NCI-H774 (cell line): ENCODE results near the gene CNDP1.
"Not testable (repeated sequence)": the region's sequence is repeated elsewhere in the genome, so short reads cannot be mapped to it uniquely, and the experiment has no call there.

Experiments used
- DNase-seq: peaks from one replicate; lab custom pipeline; 2025; lab: John Stamatoyannopoulos, UW

CNDP1 gene

DNA sequence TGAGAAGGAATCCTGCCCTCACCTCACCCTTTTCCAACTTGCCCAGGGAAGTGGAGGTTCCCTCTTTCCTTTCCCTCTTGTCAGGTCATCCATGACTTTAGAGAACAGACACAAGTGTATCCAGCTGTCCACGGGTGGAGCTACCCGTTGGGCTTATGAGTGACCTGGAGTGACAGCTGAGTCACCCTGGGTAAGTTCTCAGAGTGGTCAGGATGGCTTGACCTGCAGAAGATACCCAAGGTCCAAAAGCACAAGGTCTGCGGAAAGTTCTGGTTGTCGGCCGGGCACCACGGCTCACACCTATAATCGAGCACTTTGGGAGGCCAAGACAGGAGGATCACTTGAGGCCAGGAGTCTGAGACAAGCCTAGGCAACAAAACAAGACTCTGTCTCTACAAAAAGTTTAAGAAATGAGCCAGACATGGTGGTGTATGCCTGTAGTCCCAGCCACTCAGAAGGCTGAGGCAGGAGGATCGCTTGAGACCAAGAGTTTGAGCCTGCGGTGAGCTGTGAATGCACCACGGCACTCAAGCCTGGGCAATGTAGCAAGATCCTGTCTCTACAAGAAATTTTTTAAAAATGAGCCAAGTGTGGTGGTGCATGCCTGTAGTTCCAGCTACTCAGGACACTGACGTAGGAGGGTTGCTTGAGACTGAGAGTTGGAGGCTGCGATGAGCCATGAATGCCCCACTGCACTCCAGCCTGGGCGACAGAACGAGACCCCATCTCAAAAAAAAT is 14.0 kb upstream of the CNDP1 start:
- DNase-seq, result no peak

DNA sequence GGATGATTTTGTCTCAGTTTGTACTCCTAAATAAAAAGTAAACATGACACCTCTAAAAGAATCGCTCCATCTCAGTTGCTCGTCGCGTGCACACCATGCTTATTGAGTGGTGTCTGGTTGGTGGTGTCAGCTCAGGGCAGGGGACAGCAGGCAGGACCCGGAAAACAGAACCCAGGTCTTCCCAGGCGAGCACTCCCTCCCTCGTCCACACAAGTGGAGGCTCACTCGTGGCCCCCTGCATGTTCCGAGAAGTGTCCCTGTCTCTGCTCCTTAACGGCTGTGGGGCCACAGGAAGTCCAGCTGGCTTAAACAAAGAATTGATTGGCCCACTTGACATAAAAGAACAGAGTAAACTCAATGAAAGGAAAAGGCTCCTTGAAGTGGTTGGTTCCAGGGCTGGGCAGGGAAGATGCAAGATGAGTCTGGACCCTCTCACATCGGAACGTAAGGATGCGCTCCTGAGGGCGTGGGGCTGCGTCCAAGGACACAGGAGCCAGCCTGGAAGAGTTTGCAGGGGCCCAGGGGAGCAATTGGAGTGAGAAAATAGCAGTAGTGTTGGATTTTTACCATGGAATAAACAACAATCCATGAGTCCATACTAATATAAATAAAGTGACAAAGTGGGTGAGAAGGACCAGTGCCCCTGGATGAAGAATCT is 13.1 kb upstream of the CNDP1 start:
- DNase-seq, result no peak

DNA sequence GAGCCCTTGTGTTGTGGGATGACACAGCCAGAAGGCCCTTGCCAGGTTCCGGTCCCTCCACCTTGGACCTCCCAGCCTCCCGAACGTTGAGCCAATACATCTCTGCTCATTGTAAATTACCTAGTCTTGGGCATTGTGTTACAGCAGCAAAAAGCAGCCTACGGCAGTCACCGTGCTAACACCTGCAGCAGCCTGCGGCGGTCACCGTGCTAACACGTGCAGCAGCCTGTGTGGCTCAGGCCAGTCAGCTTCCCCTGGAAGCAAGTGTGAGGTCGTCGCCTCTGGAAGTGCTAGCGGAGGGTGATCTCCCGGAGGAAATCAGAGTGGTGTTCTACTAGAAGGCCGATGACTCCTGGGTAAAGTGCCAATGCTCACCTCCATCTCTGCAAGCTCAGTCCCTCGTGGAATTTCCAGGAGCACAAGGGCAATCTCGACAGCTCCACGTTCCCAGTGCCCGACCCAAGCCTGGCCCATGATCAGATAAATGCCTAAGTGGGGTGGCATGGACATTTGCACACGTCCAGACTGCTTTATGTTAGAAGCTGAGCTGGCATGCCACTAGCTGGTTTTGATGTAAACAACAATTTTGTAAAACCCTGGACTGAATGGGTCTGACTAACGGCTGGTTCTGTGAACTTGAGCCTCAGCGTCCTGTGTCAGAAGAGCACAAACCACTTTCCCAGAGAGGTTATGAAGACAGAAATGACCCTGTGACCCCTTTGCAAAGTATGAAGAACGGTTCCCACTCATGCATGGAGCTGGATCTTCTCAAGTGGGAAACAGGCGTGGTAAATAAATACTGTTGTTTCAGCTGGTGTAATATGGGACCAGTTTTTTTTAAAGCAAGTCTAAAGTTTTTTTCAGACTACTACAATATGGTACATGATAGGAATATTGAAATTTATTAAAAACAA is 11.4 kb upstream of the CNDP1 start:
- DNase-seq, result peak; percentile 2

DNA sequence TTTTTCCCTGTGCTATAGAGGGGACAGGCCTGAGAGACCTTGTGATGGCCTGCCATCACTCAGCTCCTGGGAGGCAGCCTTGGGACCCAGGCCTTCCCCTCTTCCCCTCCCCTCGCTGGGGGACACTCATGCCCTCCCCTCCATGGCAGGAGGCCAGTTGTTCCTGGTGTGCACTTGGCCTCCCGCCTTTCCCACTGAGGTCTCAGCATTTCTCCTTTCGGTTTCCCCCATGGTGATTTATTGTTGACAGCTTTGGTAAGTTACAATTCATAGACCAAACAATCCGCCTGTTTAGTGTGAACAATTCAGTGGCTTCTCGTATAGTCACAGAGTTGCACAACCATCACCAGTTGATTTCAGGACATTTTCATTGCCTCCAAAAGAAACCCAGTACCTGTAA is 10.2 kb upstream of the CNDP1 start:
- peak; percentile 7 for DNase-seq

DNA sequence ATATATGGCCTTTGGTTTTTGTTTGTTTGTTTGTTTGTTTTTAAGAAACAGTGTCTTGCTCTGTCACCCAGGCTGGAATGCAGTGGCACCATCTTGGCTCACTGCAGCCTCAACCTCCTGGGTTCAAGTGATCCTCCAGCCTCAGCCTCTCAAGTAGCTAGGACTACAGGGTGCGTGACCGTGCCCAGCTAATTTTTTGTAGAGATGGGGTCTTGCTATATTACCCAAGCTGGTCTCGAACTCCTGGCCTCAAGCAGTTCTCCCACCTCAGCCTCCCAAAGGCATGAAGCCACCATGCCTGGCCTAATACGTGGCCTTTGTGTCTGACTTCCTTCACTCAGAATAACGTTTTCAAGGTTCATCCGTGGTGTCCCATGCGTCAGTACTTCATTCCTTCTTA is 9.4 kb upstream of the CNDP1 start:
- not testable (repeated sequence) for DNase-seq

DNA sequence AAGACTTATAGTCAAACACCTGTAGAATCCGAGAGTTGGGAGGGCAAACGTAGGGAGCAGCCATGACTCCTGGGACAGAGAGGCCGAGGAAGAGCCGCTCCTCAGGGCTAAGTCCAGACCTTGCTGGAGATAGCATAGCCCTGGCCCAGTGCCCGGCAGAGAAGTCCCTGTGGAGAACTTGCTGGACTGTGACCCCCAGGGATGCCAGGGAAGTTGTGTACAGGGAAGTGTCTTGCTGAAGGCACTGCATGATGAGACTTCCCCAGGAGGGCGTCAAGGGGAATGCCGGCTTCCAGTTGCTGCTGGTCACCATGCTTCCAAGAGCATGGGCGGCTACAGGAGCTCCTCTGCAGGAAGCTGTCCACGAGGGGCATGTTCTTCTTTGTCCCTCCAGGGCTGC is 8.6 kb upstream of the CNDP1 start:
- DNase-seq, result no peak

DNA sequence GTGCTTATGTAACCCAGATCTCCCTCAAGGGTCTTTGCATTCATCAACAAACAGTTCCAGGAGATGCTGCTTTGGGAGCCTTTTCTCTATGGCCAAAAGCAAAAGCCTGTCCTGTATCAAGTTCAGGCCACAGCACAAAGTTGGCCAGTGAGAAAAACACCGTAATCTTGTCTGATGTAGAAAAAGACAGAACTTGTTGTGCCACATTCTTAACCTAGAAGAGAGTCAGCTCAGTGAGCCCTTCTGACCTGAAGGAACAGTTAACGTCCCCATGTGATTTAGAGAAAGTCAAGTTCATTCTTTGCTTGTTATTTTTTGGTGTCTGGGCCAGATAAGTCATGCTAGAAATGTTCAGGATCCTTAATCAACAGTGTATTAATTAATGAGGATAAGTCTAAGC is 7.8 kb upstream of the CNDP1 start:
- DNase-seq, result no peak

DNA sequence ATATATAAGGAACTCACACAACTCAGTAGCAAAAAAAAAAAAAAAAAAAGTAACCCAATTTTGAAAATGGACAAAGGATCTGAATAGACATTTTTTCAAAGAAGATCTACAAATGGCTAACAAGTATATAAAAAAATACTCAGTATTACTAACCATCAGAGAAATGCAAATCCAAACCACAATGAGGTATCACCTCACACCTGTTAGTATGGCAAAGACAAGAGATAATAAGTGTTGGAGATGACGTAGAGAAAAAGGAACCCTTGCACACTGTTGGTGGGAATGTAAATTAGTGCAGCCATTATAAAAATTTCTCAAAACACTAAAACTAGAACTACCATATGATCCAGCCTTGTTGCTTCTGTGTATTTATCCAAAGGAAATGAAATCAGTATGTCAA is 5.8 kb upstream of the CNDP1 start:
- DNase-seq, result no peak

DNA sequence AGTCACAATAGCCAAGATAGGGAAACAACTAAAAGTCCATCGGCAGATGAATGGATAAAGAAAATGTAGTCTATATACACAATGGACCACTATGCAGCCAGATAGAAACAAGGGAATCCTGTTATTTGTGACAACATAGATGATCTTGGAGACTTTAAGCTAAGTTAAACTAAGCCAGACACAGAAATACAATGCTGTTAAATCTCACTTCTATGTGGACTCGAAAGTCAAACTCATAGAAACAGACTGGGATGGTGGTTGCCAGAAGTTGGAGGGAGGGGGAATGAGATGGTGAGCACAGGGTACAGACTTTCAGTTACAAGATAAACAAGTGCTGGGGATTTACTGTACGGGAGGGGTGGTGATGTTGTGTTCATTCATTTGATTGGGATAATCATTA is 5.4 kb upstream of the CNDP1 start:
- DNase-seq, result no peak

DNA sequence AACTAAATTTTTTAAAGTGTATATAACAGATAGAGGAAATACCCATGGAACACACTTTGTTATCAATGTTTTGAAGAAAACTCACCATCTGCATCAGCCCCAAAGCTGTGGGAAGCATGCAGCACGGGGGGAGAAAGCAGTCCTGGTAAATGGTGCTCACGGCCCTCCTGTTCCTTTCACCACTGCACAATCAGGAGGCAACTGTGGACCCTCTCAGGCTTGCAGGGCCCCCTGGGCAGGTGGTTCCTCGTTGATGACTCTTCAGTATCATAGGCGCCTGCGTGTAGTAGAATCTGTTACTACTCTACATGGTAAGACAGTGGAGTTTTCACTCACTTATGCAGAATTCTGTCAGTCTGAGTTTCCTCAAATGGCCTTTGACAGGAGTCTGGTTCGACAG is 4.9 kb upstream of the CNDP1 start:
- DNase-seq, result no peak

DNA sequence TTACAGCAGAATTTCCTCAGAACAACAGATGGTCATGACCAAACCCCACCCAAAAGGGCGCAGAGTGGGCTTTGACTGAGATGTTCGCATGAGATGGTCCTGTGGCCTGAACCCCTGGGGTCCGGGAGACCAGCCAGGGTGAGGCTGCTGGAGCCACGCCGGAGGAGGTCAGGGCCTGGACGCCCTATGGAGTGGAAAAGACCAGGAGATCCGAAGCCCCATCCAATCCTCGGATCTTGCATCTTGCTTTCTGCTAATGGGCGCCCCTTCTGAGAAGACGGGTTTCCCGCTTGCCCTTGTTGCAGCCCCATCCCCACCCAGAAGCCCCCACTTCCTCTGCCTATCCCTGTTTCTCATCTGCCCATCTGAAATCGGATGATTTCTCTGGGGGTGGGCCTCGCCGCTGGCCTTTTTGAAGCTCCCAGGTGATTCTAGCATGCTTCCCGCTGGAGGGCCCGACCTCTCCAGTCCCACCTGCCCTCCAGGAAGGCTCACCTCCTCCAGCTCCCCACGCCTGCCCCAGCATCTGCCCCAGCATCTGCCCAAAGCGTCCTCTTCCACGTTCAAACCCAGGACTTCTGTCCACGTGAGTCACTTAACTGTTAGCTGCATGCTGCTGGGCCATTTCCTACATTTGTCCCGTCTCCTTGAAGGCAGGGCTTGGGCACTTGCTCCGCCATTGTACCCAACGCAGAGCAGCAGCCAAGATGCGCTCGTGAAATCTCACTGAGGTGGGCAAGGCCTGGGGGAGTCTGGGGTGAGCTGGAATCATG is 4.3 kb upstream of the CNDP1 start:
- no peak for DNase-seq

DNA sequence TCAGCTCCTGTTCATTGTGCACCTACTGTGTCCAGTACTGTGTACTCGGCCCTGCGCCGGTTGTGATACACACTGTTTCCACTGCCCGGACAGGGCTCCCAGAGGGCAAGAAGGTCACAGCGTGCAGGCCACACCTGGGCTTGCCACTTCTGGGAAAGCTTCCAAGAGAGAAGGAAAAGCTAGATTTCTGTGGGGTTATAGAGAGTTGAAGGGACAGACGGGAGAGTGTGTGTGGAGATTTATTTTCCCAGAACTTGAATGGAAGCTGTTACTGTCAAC is 3.8 kb upstream of the CNDP1 start:
- no peak for DNase-seq

DNA sequence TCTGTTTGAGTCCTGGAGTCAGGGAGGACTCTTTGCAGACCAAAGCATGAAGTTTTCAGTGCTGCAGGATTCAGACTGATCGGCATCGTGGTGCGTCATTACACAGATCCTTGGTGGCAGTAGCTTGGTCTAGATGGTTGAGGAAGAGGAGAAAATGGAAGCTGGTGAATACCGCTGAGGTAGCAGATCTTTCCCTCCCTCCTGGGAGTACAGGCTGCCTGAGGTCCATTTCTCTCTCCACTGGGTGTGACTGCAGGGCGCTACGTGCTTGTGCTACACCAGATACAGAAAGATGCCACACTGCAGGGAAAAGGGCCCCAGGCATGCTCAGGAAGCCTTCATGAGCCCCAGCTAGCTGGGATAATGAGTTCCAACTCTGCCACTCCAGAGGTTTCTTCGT is 3.3 kb upstream of the CNDP1 start:
- DNase-seq, result no peak

DNA sequence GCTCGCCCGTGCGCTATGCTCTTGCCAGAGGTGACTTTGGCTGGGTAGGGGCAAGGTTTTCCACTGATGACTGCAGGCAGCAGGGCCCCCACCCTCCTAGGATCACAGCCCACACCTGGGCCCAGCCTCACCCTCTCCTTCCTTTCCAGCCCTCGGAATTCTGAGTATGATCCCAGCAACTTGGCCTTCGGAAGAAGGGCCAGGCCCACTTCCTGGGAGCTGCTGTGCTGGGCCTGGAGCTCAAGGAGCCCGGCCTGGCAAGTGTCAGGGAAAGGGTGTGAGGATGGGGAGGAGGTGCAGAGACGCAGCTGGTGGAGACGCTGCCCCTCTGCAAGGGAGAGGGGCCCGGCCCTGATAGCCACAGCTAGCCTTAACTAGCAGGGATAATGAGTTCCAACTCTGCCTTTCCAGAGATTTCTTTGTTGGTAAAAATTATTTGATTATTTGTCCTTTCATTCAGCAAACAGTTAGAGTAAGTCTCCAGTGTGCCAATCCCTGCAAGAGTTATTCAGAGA is 1.7 kb upstream of the CNDP1 start:
- DNase-seq, result no peak

DNA sequence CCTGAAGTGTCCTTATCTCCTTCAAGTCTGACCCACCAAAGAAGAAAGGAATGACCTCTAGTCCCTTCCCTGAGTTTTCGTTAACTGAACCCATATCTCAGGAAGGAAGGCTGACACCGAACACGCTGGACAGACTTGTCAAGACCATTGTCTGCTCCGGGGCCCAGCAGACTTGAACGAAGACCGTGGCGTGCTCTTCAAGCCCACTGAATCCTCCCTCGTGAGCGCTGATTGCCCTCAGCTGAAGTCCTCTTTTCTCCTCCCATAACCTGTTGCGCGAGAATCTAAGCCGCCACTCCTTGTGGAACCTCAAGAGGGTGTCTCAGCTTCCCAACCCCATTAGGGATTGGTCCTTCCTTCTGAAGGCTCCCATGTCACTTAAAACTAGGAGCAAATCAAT is 634 bp upstream of the CNDP1 start:
- no peak for DNase-seq

DNA sequence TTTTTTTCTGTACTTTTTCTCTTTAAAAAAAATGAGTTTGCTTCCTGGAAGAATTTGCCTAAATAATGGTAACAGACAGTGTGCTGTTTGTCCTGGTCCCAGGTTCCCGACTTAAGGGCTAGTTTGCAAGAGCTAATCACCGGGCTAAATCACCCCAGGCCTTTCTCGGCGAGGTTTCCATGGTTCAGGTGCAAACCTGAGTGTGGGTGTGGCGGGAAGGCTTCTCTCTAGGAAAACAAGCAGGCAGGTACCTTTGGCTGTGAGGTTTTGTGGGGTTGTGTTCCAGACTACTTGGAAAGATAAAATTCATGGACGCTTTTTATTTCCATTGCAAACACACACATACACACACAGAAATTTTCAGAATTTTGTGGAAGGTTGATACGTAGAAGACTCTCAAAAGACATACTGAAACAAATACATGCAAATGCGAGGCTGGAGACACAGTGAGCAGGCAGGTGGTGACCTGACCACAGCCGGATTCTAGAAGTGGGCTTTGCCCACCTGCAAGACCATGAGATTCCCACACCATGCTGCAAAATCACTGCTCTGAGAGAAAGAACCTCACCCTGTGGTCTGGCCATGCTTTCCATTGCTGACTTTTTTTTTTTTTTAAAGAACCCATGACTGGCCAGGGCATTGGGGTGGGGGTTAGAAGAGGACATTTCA is 815 bp downstream of the CNDP1 start:
- DNase-seq, result no peak

DNA sequence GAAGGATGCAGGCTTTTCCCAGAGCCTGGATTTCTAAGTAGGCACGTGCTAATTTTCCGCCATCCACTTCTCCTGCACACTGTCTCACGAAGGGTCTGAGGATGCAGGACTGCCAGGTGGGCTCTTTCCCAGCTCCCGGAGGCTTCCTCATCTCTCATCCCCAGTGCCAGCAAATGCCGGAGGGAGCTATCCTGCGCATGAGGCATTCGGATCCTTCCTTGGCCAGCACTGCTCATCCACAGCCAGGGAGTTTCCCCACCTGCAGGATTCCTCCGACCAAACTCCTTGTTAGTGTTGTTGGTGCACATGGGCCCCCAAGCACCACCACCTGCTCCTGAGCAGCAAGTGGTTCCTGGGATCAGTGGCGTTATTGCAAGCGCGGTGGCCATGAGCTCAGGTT is 5.0 kb downstream of the CNDP1 start:
- DNase-seq, result no peak

DNA sequence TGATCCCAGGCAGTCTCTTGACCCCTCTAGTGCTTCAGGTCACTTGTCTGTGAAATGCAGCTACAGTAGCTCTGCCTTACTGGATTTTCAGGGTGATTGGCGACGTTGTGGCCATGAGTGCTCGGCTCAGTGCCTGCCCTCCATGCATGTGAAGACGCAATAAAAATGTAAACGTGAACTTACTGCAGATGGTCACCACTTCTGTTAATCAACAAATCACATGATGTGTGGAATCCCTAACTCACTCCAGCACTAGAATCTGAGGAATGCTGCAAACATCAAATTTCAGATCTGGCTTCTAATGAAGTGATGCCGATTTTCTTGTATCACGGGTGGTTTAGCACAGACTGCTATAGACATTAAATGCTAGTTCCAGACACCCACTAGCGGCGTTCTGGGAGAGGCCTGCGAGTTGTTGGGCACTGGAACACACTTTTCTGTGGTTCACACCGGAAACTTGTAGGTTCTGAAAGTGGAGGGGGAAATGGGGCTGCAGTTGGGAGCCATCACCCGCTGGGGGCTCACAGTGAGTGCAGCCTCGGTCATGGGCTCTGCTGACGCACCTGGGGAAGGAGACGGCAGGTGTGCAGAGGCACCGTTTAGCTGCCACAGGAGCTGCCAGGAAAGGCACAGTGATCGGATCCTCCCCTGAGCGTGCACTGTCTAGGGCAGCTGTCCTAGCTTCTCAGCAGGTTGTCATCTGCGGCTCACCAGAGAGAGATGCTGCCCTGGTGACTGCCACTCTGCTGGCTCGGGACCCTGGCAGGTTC is 6.5 kb downstream of the CNDP1 start:
- DNase-seq, result no peak

DNA sequence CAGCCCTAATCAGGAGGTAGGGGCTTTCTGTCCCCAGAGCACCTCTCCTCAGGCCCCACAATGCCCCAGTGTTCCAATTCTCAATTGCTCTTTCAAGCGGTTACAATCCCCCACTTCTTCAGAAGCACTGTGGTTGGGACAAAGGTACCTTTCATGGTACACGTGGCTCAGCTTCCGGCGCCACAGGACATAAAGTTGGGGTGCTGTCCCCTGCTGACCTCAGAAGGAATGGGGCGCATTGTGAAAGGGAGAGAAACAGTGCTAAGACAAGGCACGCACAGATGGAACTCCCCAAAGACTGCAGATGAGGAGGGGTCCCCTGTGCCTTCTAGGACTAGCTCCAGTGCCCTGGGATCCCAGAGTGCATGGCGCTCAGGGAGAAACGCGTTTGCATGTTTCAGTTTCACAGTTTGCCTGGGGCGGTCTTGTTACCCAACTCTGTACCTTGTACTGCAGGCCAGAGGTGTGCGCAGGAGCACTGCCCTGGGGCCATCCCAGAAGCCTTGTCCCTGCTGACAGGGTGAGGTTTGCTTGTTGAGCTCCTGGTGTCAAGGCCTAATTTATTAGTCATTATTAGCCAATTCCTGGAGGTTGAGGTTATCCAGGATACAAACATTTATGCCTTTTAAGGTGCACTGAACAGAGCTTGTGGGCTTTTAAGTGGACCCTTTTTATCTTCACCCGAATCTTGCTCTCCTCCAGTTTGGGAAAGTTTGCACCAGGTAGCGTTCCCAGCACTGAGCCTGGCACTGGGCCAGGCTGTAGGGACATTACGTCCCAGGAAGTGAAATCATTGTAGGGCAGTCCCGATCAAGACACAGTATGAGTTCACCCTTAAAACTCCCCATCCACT is 7.6 kb downstream of the CNDP1 start:
- no peak for DNase-seq

DNA sequence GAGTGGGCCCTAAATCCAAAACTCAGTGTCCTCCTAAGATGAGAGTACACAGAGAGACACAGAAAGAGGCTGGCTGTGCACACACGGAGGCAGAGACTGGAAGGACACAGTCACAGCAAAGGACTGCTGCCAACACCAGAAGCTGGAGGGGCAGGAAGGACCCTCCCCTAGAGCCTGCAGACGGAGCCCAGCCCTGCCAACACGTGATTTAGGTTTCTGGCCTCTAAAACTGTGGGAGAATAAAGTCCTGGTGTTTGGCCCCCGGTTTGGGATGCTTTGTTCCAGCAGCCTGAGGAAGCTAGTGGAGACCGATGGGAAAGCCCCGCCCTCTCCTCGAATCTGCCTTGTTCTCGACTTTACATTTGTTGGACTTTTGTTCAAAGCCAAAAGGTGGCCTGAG is 10.6 kb downstream of the CNDP1 start:
- no peak for DNase-seq
